ENCODE measurements around the gene NAALADL2. TPM values are rescaled to one million over a fixed set of nuclear protein-coding genes. Genes with fewer than 3 reads are reported as not detected.

Gene NAALADL2
- total RNA-seq, 1 experiment from 2014 or later, result not detected

DNA sequence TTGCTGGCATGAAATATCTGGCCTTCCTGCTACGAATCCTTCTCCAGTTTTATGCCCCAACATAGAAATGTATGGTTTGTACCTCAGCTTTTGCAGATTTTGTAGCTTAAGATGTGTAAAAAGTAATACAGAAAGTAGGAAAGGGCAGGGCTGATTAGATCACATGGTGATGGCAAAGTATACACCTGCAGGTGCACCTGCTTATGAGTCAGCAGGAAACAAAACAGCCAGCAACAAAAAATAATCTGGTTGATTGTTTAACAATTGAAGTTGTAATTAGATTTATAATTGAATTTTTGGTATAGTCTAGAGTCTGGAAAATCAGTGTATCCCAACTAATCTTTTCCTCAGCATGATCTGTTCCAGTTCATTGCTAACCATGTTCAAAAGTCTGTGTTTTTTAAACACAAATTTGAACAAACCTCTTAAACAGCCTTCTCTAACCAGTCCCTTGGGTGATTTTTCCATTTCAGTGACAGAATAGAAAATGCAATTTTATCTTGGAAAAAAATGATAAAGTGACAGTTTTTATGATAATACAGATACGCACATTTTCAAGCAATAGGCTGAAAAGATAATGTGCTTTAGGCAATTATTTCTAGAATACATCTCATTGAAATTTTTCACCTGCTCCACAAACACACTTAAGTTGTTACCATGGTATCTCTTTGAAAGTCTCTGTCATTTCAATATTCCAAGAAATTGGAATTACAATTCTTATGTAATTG lies 477.4 kb downstream of the NAALADL2 start:
- Histone ChIP-seq H3K27ac (ENCODE audit: low read length) (no peak overlapping the region), H3K27me3 (ENCODE audit: low read length) (no peaks in the 10 kb centered on the region), H3K79me2 (ENCODE audit: low read length) (no peaks in the 10 kb centered on the region), H3K4me1 (ENCODE audit: low read length) (no peaks in the 10 kb centered on the region), H3K9me3 (ENCODE audit: low read length) (peaks cover 43% of the 10 kb centered on the region), H3K36me3 (ENCODE audit: insufficient read depth, low read length) (no peaks in the 10 kb centered on the region), H4K20me1 (ENCODE audit: insufficient read depth, low read depth, low read length) (no peaks in the 10 kb centered on the region), H3K4me2 (ENCODE audit: low read depth, low read length, poor library complexity, severe bottlenecking) (no peak overlapping the region), H3K9me2 (replicated peaks; ENCODE audit: insufficient read depth, low read length) (no peaks in the 10 kb centered on the region), H3K9ac (ENCODE audit: low read length) (no peak overlapping the region), H2AFZ (ENCODE audit: low read length) (no peak overlapping the region), H3K4me3 (ENCODE audit: low read length) (no peak overlapping the region)
- no peak for DNase-seq

DNA sequence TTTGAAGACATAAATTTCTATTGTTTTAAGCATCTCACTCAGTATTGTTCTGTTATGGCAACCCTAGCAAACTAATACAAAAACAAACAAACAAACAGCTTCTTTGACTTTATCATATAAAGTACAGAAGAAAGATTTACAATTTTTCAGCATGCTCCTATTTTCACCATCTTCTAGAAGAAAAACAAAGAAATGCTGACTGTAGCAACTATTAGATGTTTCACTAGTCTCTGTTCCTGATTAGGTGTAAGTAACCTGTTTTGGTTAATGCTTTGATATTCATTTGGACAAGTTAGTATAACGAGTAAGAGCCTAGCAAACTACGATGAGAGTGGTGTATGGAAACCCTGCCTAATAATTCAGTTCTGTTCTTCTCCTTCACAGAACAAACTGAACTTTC lies 478.5 kb downstream of the NAALADL2 start:
- Histone ChIP-seq H3K27me3 (ENCODE audit: low read length) (no peaks in the 10 kb centered on the region), H3K4me1 (ENCODE audit: low read length) (no peaks in the 10 kb centered on the region), H3K9ac (ENCODE audit: low read length) (no peak overlapping the region), H4K20me1 (ENCODE audit: insufficient read depth, low read depth, low read length) (no peaks in the 10 kb centered on the region), H3K9me2 (replicated peaks; ENCODE audit: insufficient read depth, low read length) (no peaks in the 10 kb centered on the region), H3K9me3 (ENCODE audit: low read length) (peaks cover 42% of the 10 kb centered on the region), H3K4me2 (ENCODE audit: low read depth, low read length, poor library complexity, severe bottlenecking) (no peak overlapping the region), H2AFZ (ENCODE audit: low read length) (no peak overlapping the region), H3K36me3 (ENCODE audit: insufficient read depth, low read length) (no peaks in the 10 kb centered on the region), H3K27ac (ENCODE audit: low read length) (no peak overlapping the region), H3K4me3 (ENCODE audit: low read length) (no peak overlapping the region), H3K79me2 (ENCODE audit: low read length) (no peaks in the 10 kb centered on the region)
- DNase-seq, result no peak

DNA sequence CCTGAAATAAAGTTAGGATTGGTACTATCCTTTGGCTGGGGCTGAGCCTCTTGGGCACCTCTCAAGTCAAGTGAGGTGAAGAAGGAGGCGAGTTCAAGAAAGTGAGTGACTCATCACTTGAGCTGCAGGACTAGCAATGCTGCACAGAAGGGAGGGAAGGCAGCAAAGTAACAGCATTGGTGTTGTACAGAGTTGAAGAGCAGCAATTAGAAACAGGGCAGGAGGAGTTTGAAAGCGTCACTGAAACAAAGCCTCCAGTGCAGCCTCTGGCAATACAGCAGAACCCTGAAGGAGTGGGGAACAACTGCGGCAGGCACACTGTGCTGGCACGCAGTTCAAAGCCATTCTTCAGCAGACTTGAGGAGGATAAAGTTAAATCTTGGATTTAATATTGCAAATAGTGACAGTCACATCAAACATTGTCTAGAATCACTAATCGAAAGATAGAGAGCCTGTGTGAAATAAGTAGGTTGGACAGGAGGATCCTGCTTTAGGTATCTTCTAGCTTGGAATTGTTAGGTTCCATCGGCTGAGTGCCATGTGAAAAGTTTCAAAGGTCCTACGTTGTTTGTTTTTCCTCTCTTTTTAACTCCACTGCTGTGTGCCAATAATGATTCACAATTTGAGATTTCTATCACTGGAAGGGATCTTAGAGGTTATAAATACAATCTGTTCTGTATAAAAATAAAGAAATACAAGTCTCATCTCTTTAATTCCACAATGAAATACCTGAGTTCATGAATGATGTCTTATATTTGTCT lies 479.8 kb downstream of the NAALADL2 start:
- Histone ChIP-seq H3K9me3 (ENCODE audit: low read length) (peaks cover 37% of the 10 kb centered on the region), H3K4me1 (ENCODE audit: low read length) (no peaks in the 10 kb centered on the region), H3K4me2 (ENCODE audit: low read depth, low read length, poor library complexity, severe bottlenecking) (no peak overlapping the region), H3K9ac (ENCODE audit: low read length) (no peak overlapping the region), H3K27ac (ENCODE audit: low read length) (no peak overlapping the region), H3K9me2 (replicated peaks; ENCODE audit: insufficient read depth, low read length) (no peaks in the 10 kb centered on the region), H4K20me1 (ENCODE audit: insufficient read depth, low read depth, low read length) (no peaks in the 10 kb centered on the region), H3K36me3 (ENCODE audit: insufficient read depth, low read length) (no peaks in the 10 kb centered on the region), H2AFZ (ENCODE audit: low read length) (no peak overlapping the region), H3K27me3 (ENCODE audit: low read length) (no peaks in the 10 kb centered on the region), H3K79me2 (ENCODE audit: low read length) (no peaks in the 10 kb centered on the region), H3K4me3 (ENCODE audit: low read length) (no peak overlapping the region)
- DNase-seq, result no peak

DNA sequence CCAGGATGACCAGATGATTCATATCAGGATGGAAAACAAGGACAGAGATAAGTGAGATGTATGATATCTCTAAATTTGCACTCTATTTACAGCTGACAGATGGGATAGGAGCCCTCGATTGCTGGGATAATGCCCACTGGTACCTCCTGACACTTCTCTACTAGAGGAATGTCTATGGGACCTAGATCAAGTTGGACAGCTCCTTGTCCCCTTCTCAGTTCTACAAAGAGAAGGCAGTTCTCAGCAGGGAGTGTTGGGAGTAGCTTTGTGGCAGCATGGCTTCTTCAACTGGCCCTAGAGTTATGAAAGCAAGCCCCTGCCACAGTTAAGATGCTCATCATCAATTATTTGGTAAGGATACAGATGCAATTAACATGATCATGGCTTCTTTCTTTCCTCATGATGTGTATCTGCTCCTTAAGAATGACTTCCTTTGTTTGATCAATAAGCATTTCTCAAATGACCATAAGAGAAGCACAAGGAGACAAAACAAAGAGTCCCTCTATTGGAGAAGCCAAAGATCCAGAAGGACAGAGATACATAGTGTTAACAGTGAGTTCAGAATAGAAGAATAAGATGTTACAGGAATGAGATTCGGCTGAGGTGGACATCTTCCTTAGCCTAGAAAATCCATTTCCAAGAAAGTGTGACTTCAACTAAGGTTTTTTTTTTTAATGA lies 481.3 kb downstream of the NAALADL2 start:
- Histone ChIP-seq H3K79me2 (ENCODE audit: low read length) (no peaks in the 10 kb centered on the region), H3K36me3 (ENCODE audit: insufficient read depth, low read length) (no peaks in the 10 kb centered on the region), H3K27me3 (ENCODE audit: low read length) (no peaks in the 10 kb centered on the region), H4K20me1 (ENCODE audit: insufficient read depth, low read depth, low read length) (no peaks in the 10 kb centered on the region), H3K27ac (ENCODE audit: low read length) (no peak overlapping the region), H3K4me1 (ENCODE audit: low read length) (no peaks in the 10 kb centered on the region), H3K9me3 (ENCODE audit: low read length) (peaks cover 36% of the 10 kb centered on the region), H3K9me2 (replicated peaks; ENCODE audit: insufficient read depth, low read length) (no peaks in the 10 kb centered on the region), H3K9ac (ENCODE audit: low read length) (no peak overlapping the region), H3K4me3 (ENCODE audit: low read length) (no peak overlapping the region), H2AFZ (ENCODE audit: low read length) (no peak overlapping the region), H3K4me2 (ENCODE audit: low read depth, low read length, poor library complexity, severe bottlenecking) (no peak overlapping the region)
- no peak for DNase-seq

DNA sequence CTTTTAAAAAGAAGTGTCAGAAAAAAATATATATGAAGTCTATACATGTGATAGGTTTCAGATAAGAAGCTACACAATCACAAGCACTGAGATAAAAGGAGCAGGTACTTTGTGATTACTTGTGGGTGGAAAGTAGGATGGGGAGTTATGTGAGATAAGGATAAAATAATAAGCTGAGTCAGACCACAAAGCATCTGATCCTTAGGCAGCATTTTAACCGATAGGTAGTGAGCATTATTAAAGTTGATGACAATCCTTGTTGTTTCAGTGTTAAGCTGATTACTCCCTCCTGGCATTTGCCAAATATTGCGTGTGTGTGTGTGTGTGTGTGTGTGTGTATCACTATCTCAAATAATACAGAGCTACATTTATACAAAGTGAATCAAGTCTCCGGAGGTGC lies 483.1 kb downstream of the NAALADL2 start:
- Histone ChIP-seq H3K36me3 (ENCODE audit: insufficient read depth, low read length) (no peaks in the 10 kb centered on the region), H3K4me1 (ENCODE audit: low read length) (no peaks in the 10 kb centered on the region), H3K9me2 (replicated peaks; ENCODE audit: insufficient read depth, low read length) (no peaks in the 10 kb centered on the region), H3K9me3 (ENCODE audit: low read length) (peaks cover 35% of the 10 kb centered on the region), H3K79me2 (ENCODE audit: low read length) (no peaks in the 10 kb centered on the region), H3K9ac (ENCODE audit: low read length) (no peak overlapping the region), H3K4me3 (ENCODE audit: low read length) (no peak overlapping the region), H4K20me1 (ENCODE audit: insufficient read depth, low read depth, low read length) (no peaks in the 10 kb centered on the region), H3K27ac (ENCODE audit: low read length) (no peak overlapping the region), H3K27me3 (ENCODE audit: low read length) (no peaks in the 10 kb centered on the region), H2AFZ (ENCODE audit: low read length) (no peak overlapping the region), H3K4me2 (ENCODE audit: low read depth, low read length, poor library complexity, severe bottlenecking) (no peak overlapping the region)
- no peak for DNase-seq

DNA sequence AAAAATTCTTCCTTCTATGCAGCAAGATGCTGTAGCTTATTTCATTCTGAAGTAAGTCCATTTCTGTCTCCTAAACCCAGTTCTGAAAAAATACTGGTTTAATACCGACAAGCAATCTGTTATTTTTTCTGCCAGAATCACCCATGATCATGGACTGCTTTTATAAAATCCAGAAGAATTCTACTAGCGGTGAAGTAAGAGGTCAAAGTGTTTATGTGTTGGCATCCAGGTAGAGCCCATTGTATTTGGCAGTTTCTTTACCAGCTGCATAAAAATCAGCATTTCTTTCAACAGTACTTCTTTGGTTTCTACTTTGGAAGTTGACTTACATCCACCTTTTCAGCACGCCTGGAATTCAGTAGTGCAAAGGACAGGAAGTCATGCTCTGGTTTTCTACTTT lies 484.8 kb downstream of the NAALADL2 start:
- Histone ChIP-seq H3K79me2 (ENCODE audit: low read length) (no peaks in the 10 kb centered on the region), H2AFZ (ENCODE audit: low read length) (no peak overlapping the region), H3K4me2 (ENCODE audit: low read depth, low read length, poor library complexity, severe bottlenecking) (no peak overlapping the region), H3K27me3 (ENCODE audit: low read length) (no peaks in the 10 kb centered on the region), H4K20me1 (ENCODE audit: insufficient read depth, low read depth, low read length) (no peaks in the 10 kb centered on the region), H3K4me3 (ENCODE audit: low read length) (no peak overlapping the region), H3K9ac (ENCODE audit: low read length) (no peak overlapping the region), H3K9me2 (replicated peaks; ENCODE audit: insufficient read depth, low read length) (no peaks in the 10 kb centered on the region), H3K4me1 (ENCODE audit: low read length) (no peaks in the 10 kb centered on the region), H3K9me3 (ENCODE audit: low read length) (peaks cover 25% of the 10 kb centered on the region), H3K36me3 (ENCODE audit: insufficient read depth, low read length) (no peaks in the 10 kb centered on the region), H3K27ac (ENCODE audit: low read length) (no peak overlapping the region)
- DNase-seq, result no peak

DNA sequence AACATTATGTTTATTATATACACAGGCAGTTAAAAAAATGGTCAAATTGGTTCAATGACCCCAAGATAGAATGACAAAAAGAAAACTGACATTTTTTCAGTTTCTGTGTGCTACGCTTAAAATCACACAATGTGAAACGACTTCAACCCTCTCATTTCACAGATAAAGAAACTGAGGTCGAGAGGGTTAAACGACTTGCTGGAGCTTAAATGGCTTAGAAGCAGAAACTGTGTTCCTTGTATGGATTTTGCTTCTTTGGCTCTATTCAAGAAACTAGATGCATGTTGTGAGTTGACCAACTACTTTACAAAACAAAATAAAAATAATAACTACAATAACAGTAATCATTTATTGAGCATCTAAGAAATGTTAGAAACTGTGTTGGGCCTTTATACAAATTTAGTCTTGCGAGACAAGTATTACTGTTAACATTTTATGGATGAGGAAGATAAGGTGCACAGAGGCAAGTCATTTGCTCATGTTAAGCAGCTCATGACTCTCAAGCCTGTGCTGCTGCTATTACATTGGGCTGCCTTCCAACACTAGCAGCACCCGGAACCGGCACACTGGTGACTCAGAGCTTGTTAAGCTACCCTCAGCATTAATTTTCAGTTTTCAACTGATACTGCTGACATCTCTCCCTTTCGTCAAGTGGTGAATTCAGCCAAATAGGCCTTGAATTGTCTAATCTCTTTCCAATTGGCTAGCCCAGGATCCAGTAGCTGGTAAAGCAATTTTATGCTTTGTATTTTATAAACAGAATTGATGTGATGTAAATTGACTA lies 487.6 kb downstream of the NAALADL2 start:
- H3K9me2 ChIP-seq (replicated peaks; ENCODE audit: insufficient read depth, low read length), result no peaks in the 10 kb centered on the region
- no peak overlapping the region for H3K4me3 ChIP-seq (ENCODE audit: low read length)
- H3K79me2 ChIP-seq (ENCODE audit: low read length), result no peaks in the 10 kb centered on the region
- no peak for DNase-seq
- H3K36me3 ChIP-seq (ENCODE audit: insufficient read depth, low read length), result no peaks in the 10 kb centered on the region
- no peak overlapping the region for H3K27ac ChIP-seq (ENCODE audit: low read length)
- H3K27me3 ChIP-seq (ENCODE audit: low read length), result no peaks in the 10 kb centered on the region
- H2AFZ ChIP-seq (ENCODE audit: low read length), result no peak overlapping the region
- no peak overlapping the region for H3K9ac ChIP-seq (ENCODE audit: low read length)
- peaks cover 17% of the 10 kb centered on the region; the same call in 1 of the 2 replicates for H3K9me3 ChIP-seq (ENCODE audit: low read length)
- H4K20me1 ChIP-seq (ENCODE audit: insufficient read depth, low read depth, low read length), result no peaks in the 10 kb centered on the region
- no peak overlapping the region for H3K4me2 ChIP-seq (ENCODE audit: low read depth, low read length, poor library complexity, severe bottlenecking)
- no peaks in the 10 kb centered on the region for H3K4me1 ChIP-seq (ENCODE audit: low read length)
